Ovary (tissue), 9 donors: Measurements from ENCODE around the gene USH1G. TPM values are rescaled to one million over a fixed set of nuclear protein-coding genes. Genes with fewer than 3 reads are reported as not detected.

ENCODE experiments used
- DNase-seq, 5 donors: peaks; one replicate each; pipeline ENCODE4 v3.0.0-alpha.2; 2019 to 2020
- H3K27ac ChIP-seq, 2 donors: fragments of 200-600 bp; one replicate each; pipeline versions ENCODE4 v1.5.1 to v1.8.0; 2019 to 2022
- H3K27me3 ChIP-seq: fragments of 200-600 bp; one replicate; pipeline ENCODE4 v1.8.0; 2022
- H3K36me3 ChIP-seq: fragments of 200-600 bp; sonication (generic); one replicate; pipeline ENCODE4 v1.5.1; 2019
- H3K4me1 ChIP-seq: one replicate; pipeline ENCODE4 v1.8.1; 2013; ENCODE audit warnings: mild to moderate bottlenecking, moderate library complexity; ENCODE audit not compliant: insufficient read depth
- H3K4me3 ChIP-seq: fragments of 200-600 bp; sonication (generic); one replicate; pipeline ENCODE4 v1.5.1; 2017
- H3K9me3 ChIP-seq, 2 donors: fragments of 200-600 bp in 1 of 2; sonication (generic) in 1 of 2; one replicate each; pipeline versions ENCODE4 v1.5.1 to v1.8.1; 2013 to 2019; ENCODE audit warnings: mild to moderate bottlenecking in 1 of 2, moderate library complexity in 1 of 2
- EP300 ChIP-seq: sonication (generic); formaldehyde crosslinking; IDR thresholded peaks from one replicate; pipeline ENCODE4 v1.6.1; 2017; ENCODE audit warnings: antibody characterized with exemption
- POLR2A ChIP-seq: fragments of 450-650 bp; IDR thresholded peaks from one replicate; pipeline ENCODE4 v1.6.1; 2017; ENCODE audit warnings: antibody characterized with exemption, mild to moderate bottlenecking, moderate library complexity
- WGBS, 3 donors: extraction: QIAGEN DNeasy Blood & Tissue Kit in 1 of 3; methylation state at CpG; one replicate each; pipeline versions ENCODE4 v1.1.5 to v1.1.7; 2013 to 2017; 5-methylcytosine and 5-hydroxymethylcytosine counted together
- intact Hi-C, 4 donors: fragments of 100-400 bp; cut with DNase I; formaldehyde crosslinking; loops; one replicate each; pipeline versions ENCODE4 v1.11.0 to v1.15.1; 2022 to 2023
- polyA plus RNA-seq, 2 donors: library from polyadenylated mRNA; stranded (reverse); fragments of 200-250 nt in 1 of 2; fragments of 350-450 nt in 1 of 2; fragmentation: Illumina TruSeq in 1 of 2; extraction: RNeasy Lipid Tissue Mini Kit (QIAGEN cat#74804) in 1 of 2; gene quantifications; one replicate each; pipeline ENCODE4 v1.2.3, GENCODE V29; 2013 to 2014
- total RNA-seq, 7 donors: library from RNA; depleted of rRNA in 2 of 7; stranded (reverse); fragments of >200 nt in 2 of 7; fragmentation: NEBNext Ultra II Directional in 3 of 7; extraction: Animal tissue kit (Norgen Biotek cat#: 25700) in 3 of 7; gene quantifications; one replicate each; pipeline versions ENCODE4 v1.1.0 to v1.2.4, GENCODE V29; 2016 to 2023
- TF ChIP-seq, protein P1 (sequence below), 3 donors: fragments of 450-650 bp in 2 of 3; fragments of 200-600 bp in 1 of 3; IDR thresholded peaks; one replicate each; pipeline versions ENCODE4 v1.5.1 to v1.8.0; 2016 to 2022; ENCODE audit warnings: antibody characterized with exemption in 3 of 3, mild to moderate bottlenecking in 1 of 3
- donor health status: DM: no; HTN: no; CAD: no; lungs with moderate emphysema.
- donor health status: DM: no; HTN: no; CAD: no.
- donor health status: Bipolar disorder and iron deficiency.
- donor health status: DM: yes; HTN: yes; CAD: no.
- donor health status: DM: no; HTN: no; CAD: no.
- donor health status: DM: yes; HTN: yes; CAD: no.

USH1G gene
- total and polyA plus RNA-seq, 9 donors = 0.08 to 1.4 (median 0.61) TPM

GRCh38 chr17:74961657-74962350 is 38.7 kb upstream of the USH1G start:
- peak; percentile 83 to 93 (median 90) for DNase-seq
- no peak overlapping the region for H3K27ac ChIP-seq
- intact Hi-C loops = loop anchor here (5.0 to 10.0 kb wide), 4 partner anchors 53 to 243 kb away; partner anchors contain the start of genes NUP85 (in 3 of the 4) and MRPL58 (in 1 of the 4)
- H3K9me3 ChIP-seq = no peaks in the 10 kb centered on the region
- 36 to 38% (median 37%) methylated on average over 22 to 23 of the region's 23 CpGs for WGBS, 3 donors
- H3K36me3 ChIP-seq = no peaks in the 10 kb centered on the region
- no peaks in the 10 kb centered on the region for H3K4me1 ChIP-seq
- TF ChIP-seq, protein P1, sequence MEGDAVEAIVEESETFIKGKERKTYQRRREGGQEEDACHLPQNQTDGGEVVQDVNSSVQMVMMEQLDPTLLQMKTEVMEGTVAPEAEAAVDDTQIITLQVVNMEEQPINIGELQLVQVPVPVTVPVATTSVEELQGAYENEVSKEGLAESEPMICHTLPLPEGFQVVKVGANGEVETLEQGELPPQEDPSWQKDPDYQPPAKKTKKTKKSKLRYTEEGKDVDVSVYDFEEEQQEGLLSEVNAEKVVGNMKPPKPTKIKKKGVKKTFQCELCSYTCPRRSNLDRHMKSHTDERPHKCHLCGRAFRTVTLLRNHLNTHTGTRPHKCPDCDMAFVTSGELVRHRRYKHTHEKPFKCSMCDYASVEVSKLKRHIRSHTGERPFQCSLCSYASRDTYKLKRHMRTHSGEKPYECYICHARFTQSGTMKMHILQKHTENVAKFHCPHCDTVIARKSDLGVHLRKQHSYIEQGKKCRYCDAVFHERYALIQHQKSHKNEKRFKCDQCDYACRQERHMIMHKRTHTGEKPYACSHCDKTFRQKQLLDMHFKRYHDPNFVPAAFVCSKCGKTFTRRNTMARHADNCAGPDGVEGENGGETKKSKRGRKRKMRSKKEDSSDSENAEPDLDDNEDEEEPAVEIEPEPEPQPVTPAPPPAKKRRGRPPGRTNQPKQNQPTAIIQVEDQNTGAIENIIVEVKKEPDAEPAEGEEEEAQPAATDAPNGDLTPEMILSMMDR (IDR thresholded peaks at IDR 0.05) = peak; percentile 70 to 83 (median 83)
- TF ChIP-seq POLR2A (no peak), EP300 (no peak)
- H3K4me3 ChIP-seq = no peak overlapping the region
- no peaks in the 10 kb centered on the region for H3K27me3 ChIP-seq

GRCh38 chr17:74960570-74961342 is 37.7 kb upstream of the USH1G start:
- Histone ChIP-seq H3K27me3 (no peaks in the 10 kb centered on the region), H3K4me1 (no peaks in the 10 kb centered on the region), H3K4me3 (no peak overlapping the region), H3K36me3 (no peaks in the 10 kb centered on the region), H3K9me3 (no peaks in the 10 kb centered on the region), H3K27ac (no peak overlapping the region)
- no peak for DNase-seq
- TF ChIP-seq, protein P1 (IDR thresholded peaks at IDR 0.05) = no peak
- no peak for TF ChIP-seq POLR2A
- TF ChIP-seq EP300 = no peak
- 31 to 42% (median 32%) methylated on average over 19 of the region's 19 CpGs for WGBS, 3 donors
- intact Hi-C loops = loop anchor here (5.0 to 10.0 kb wide), 4 partner anchors 54 to 244 kb away; partner anchors contain the start of genes NUP85 (in 3 of the 4) and MRPL58 (in 1 of the 4)

DNA sequence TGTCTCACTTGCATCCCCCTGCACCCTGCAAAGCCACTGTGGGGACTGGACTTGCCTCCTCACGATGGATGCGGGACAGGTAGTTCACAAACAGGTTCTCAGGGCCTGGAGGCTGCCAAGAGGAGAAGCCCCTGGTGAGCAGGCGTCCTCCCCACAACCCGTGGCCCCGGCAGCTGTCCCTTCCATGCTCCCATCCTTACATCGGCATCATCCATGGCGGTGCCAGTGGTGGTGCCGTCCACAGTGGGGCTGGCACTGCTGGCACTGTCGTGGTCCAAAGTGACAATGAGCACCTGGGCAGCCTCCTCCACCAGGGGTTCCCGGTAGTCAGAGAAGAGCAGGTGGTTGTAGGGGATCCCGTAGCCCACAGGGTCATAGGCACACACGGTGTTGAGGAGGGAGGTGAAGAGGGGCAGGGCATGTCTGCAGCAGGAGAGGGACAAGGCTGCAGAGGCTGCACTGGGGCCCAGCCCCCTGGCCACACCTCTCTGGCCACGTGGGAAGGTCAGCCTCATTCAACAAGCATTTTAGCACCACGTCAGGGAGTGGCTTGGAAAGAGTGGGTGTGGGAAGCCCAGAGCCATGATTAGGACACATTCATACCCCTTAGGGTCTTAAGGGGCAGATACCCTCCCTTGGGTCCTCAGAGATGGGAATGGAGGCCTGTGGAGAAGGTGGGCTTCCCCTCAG is 36.9 kb upstream of the USH1G start:
- H3K36me3 ChIP-seq = no peaks in the 10 kb centered on the region
- no peak for DNase-seq
- TF ChIP-seq, protein P1 (IDR thresholded peaks at IDR 0.05) = no peak
- no peak for TF ChIP-seq POLR2A
- no peak for TF ChIP-seq EP300
- no peaks in the 10 kb centered on the region for H3K9me3 ChIP-seq
- no peak overlapping the region for H3K4me3 ChIP-seq
- intact Hi-C loops = loop anchor here (2.0 to 10.0 kb wide), 10 partner anchors 55 to 245 kb away; partner anchors contain the start of genes NUP85 (in 3 of the 4), MRPL58 (in 1 of the 4) and NHERF1 (in 1 of the 4)
- no peaks in the 10 kb centered on the region for H3K4me1 ChIP-seq
- H3K27ac ChIP-seq = no peak overlapping the region
- whole genome bisulfite sequencing, 3 donors = 50 to 69% (median 55%) methylated on average over 14 of the region's 14 CpGs
- H3K27me3 ChIP-seq = no peaks in the 10 kb centered on the region
